MM.1S (cell line): ENCODE measurements around the gene TSPEAR.

Experiments
- EZH2 ChIP-seq: fragments of 300-600 bp; sonication (generic); optimal IDR thresholded peaks from 2 replicates; pipeline ENCODE3; 2017; ENCODE audit warnings: low read depth, mild to moderate bottlenecking, antibody characterized with exemption, low read length, mixed read lengths
- TF ChIP-seq, protein P1 (sequence below): fragments of 300-600 bp; sonication (generic); IDR thresholded peaks from 2 replicates; pipeline ENCODE4 v1.5.1; 2016; ENCODE audit warnings: antibody characterized with exemption, low read length, mixed read lengths

- TF ChIP-seq, protein P1, sequence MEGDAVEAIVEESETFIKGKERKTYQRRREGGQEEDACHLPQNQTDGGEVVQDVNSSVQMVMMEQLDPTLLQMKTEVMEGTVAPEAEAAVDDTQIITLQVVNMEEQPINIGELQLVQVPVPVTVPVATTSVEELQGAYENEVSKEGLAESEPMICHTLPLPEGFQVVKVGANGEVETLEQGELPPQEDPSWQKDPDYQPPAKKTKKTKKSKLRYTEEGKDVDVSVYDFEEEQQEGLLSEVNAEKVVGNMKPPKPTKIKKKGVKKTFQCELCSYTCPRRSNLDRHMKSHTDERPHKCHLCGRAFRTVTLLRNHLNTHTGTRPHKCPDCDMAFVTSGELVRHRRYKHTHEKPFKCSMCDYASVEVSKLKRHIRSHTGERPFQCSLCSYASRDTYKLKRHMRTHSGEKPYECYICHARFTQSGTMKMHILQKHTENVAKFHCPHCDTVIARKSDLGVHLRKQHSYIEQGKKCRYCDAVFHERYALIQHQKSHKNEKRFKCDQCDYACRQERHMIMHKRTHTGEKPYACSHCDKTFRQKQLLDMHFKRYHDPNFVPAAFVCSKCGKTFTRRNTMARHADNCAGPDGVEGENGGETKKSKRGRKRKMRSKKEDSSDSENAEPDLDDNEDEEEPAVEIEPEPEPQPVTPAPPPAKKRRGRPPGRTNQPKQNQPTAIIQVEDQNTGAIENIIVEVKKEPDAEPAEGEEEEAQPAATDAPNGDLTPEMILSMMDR = no peak
- no peak for TF ChIP-seq EZH2
These were observed 178.7 kb downstream of the TSPEAR start for GRCh38 chr21:44532712-44533111.
